Kidney (tissue), 14 donors: ENCODE data around the gene NBPF4. TPM values are rescaled to one million over a fixed set of nuclear protein-coding genes. Genes with fewer than 3 reads are reported as not detected.

Source experiments
- DNase-seq, 5 donors: peaks; one replicate each; pipeline ENCODE4 v3.0.0-alpha.2; 2013 to 2020
- FAIRE-seq: peaks from 2 replicates; lab custom pipeline; 2012; peaks lifted over from hg19 to GRCh38; lab: Jason Lieb, UNC
- H3K27ac ChIP-seq, 2 donors: one replicate each; pipeline ENCODE4 v1.7.0; 2013; ENCODE audit warnings: low read depth in 2 of 2, low read length in 2 of 2, inconsistent platforms in 1 of 2
- H3K27me3 ChIP-seq: one replicate; pipeline ENCODE4 v1.7.1; 2013; ENCODE audit warnings: low read length, inconsistent platforms; ENCODE audit not compliant: control insufficient read depth, insufficient read depth
- H3K36me3 ChIP-seq, 3 donors: one replicate each; pipeline versions ENCODE4 v1.7.0 to v1.7.1; 2013; ENCODE audit warnings: low read length in 3 of 3, control low read depth in 1 of 3, inconsistent platforms in 1 of 3; ENCODE audit not compliant: insufficient read depth in 3 of 3, control insufficient read depth in 2 of 3
- H3K4me1 ChIP-seq, 3 donors: one replicate each; pipeline versions ENCODE4 v1.7.0 to v1.7.1; 2013; ENCODE audit warnings: low read length in 3 of 3, inconsistent platforms in 1 of 3, low read depth in 1 of 3; ENCODE audit not compliant: control insufficient read depth in 2 of 3, insufficient read depth in 2 of 3
- H3K4me3 ChIP-seq, 3 donors: one replicate each; pipeline versions ENCODE4 v1.7.0 to v1.8.1; 2013; ENCODE audit warnings: low read length in 3 of 3, control low read depth in 1 of 3, inconsistent platforms in 1 of 3
- H3K9ac ChIP-seq, 3 donors: one replicate each; pipeline versions ENCODE4 v1.7.0 to v1.7.1; 2013; ENCODE audit warnings: low read length in 3 of 3, control low read depth in 1 of 3, inconsistent platforms in 1 of 3
- H3K9me3 ChIP-seq, 3 donors: one replicate each; pipeline versions ENCODE4 v1.7.0 to v1.7.1; 2013; ENCODE audit warnings: low read length in 3 of 3, control low read depth in 1 of 3, inconsistent platforms in 1 of 3; ENCODE audit not compliant: control insufficient read depth in 2 of 3, insufficient read depth in 1 of 3
- intact Hi-C: fragments of 100-400 bp; cut with DNase I; formaldehyde crosslinking; loops from one replicate; pipeline ENCODE4 v1.11.1; 2022
- polyA plus RNA-seq: library from polyadenylated mRNA; stranded (reverse); fragments of 350-450 nt; fragmentation: Illumina TruSeq; extraction: RNeasy Lipid Tissue Mini Kit (QIAGEN cat#74804); gene quantifications from one replicate; pipeline ENCODE4 v1.2.3, GENCODE V29; 2014; ENCODE audit warnings: low read depth, low replicate concordance; ENCODE audit not compliant: insufficient read depth
- total RNA-seq: library from RNA; stranded (reverse); fragmentation: NEBNext Ultra II Directional; extraction: Animal tissue kit (Norgen Biotek cat#: 25700); gene quantifications from one replicate; pipeline ENCODE4 v1.2.1, GENCODE V29; 2021
- TF ChIP-seq, protein P1 (sequence below): IDR thresholded peaks from 3 replicates; pipeline ENCODE4 v1.5.1; 2012; ENCODE audit warnings: mild to moderate bottlenecking, moderate library complexity, borderline replicate concordance; ENCODE audit not compliant: insufficient read depth; ENCODE audit errors: extremely low read depth
- donor health status: control.
- donor health status: control.
- donor health status: control.
- donor health status: control.
- donor health status: control.
- donor health status: DM: yes; HTN: yes; CAD: no.
- donor health status: Normal renal cell carcinoma (clear cell type).

The NBPF4 gene
- total and polyA plus RNA-seq, 2 donors from 2014 or later: not detected

DNA sequence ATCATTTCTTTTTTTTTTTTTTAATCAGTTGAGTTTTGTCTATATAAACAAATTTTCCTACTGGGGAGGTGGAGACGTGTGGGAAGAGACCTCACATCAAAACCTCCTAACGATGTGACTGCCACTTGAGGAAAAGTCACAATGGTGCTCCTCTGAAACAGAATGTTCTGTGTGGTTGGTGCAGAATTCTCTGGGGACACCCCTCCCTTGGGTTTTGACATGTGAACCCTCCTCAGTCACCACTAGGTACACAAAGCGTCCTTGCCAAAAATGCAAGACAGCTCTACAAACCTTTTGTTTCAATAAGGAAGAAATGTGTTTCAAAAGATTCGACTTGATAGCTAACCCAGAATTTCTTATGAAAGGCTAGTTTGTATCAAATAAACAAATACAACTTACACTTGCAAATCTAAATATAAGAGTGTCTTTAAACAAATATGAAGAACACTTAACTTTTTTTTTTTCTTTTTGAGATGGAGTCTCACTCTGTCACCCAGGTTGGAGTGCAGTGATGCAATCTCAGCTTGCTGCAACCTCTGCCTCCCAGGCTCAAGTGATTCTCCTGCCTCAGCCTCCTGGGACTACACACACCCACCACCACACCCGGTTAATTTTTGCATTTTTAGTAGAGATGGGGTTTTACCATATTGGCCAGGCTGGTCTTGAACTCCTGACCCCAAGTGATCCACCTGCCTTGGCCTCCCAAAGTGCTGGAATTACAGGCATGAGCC lies 53.0 kb downstream of the NBPF4 start:
- Histone ChIP-seq H3K4me1 (peaks cover 0 to 2% (median 0%) of the 10 kb centered on the region in 3 donors), H3K36me3 (peaks cover 0 to 7% (median 2%) of the 10 kb centered on the region in 3 donors), H3K27ac (no peak overlapping the region), H3K9ac (no peak overlapping the region), H3K4me3 (no peak overlapping the region), H3K27me3 (no peaks in the 10 kb centered on the region), H3K9me3 (no peaks in the 10 kb centered on the region)
- intact Hi-C loops: no loop called here
- DNase-seq: no peak
- TF ChIP-seq, protein P1, sequence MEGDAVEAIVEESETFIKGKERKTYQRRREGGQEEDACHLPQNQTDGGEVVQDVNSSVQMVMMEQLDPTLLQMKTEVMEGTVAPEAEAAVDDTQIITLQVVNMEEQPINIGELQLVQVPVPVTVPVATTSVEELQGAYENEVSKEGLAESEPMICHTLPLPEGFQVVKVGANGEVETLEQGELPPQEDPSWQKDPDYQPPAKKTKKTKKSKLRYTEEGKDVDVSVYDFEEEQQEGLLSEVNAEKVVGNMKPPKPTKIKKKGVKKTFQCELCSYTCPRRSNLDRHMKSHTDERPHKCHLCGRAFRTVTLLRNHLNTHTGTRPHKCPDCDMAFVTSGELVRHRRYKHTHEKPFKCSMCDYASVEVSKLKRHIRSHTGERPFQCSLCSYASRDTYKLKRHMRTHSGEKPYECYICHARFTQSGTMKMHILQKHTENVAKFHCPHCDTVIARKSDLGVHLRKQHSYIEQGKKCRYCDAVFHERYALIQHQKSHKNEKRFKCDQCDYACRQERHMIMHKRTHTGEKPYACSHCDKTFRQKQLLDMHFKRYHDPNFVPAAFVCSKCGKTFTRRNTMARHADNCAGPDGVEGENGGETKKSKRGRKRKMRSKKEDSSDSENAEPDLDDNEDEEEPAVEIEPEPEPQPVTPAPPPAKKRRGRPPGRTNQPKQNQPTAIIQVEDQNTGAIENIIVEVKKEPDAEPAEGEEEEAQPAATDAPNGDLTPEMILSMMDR: no peak
- FAIRE-seq: no peak

- no peak for FAIRE-seq
- Histone ChIP-seq H3K27ac (no peak overlapping the region), H3K27me3 (no peaks in the 10 kb centered on the region), H3K36me3 (peaks cover 0 to 7% (median 2%) of the 10 kb centered on the region in 3 donors), H3K9ac (no peak overlapping the region), H3K9me3 (no peaks in the 10 kb centered on the region), H3K4me3 (no peak overlapping the region), H3K4me1 (peaks cover 0 to 2% (median 0%) of the 10 kb centered on the region in 3 donors)
- no peak for DNase-seq
- TF ChIP-seq, protein P1: no peak
- intact Hi-C loops: no loop called here
These were observed 53.8 kb downstream of the NBPF4 start for GRCh38 chr1:108190001-108190634.

DNA sequence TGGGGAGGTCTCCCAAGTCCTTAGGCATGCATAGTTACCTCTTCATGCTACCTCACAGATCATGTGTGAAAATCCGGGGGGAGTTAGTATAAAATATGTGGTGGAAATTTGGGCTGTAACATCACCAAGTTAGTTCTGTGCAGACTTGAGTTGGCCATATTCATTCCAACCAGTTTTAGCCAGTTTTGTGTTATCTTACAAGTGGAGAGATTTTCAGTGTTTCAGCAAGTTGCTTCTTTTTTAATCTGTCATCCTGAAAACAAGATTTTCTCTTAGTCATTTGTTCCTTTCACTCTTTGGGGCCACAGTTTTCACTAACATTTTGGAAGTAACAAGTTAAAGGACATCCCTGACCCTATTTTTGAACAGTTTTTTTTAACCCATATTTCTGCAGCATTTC lies 55.1 kb downstream of the NBPF4 start:
- intact Hi-C loops: no loop called here
- Histone ChIP-seq H3K27me3 (no peaks in the 10 kb centered on the region), H3K36me3 (peaks cover 2 to 4% (median 3%) of the 10 kb centered on the region in 3 donors), H3K4me3 (no peak overlapping the region), H3K9me3 (no peaks in the 10 kb centered on the region), H3K9ac (no peak overlapping the region), H3K27ac (no peak overlapping the region), H3K4me1 (no peaks in the 10 kb centered on the region)
- no peak for FAIRE-seq
- TF ChIP-seq, protein P1: no peak
- DNase-seq: no peak
